ENCODE measurements around the gene PARD3. TPM values are rescaled to one million over a fixed set of nuclear protein-coding genes. Genes with fewer than 3 reads are reported as not detected.

The PARD3 gene
- polyA plus RNA-seq, 3 donors, result 0.51 TPM; not detected in 2

GRCh38 chr10:34076443-34076842, 738.7 kb downstream of the PARD3 start:
- Histone ChIP-seq H2AFZ (ENCODE audit: insufficient read depth, low read depth, low read length, poor library complexity, severe bottlenecking) (no peak overlapping the region), H3K79me2 (ENCODE audit: insufficient read depth, low read length) (no peaks in the 10 kb centered on the region), H3K4me2 (replicated peaks; ENCODE audit: extremely low read depth, low read length, poor library complexity, severe bottlenecking) (no peak overlapping the region), H3K27me3 (ENCODE audit: control insufficient read depth in 2 of 2, insufficient read depth in 2 of 2, low read length in 2 of 2) (no peaks in the 10 kb centered on the region), H3K4me3 (replicated peaks in 1 of 3; ENCODE audit: low read depth in 2 of 3, low read length in 3 of 3) (no peak overlapping the region), H3K27ac (ENCODE audit: low read depth in 1 of 2, low read length in 2 of 2) (no peak overlapping the region), H3K9me3 (replicated peaks in 1 of 2; ENCODE audit: control insufficient read depth in 1 of 2, insufficient read depth in 1 of 2, low read length in 2 of 2) (peaks cover 0 to 7% of the 10 kb centered on the region in 2 donors), H4K20me1 (ENCODE audit: insufficient read depth, low read length) (no peaks in the 10 kb centered on the region), H3K4me1 (ENCODE audit: control insufficient read depth in 1 of 2, insufficient read depth in 2 of 2, low read length in 2 of 2) (no peaks in the 10 kb centered on the region), H3K9ac (ENCODE audit: insufficient read depth, low read length, poor library complexity, severe bottlenecking) (no peak overlapping the region), H3K36me3 (replicated peaks in 1 of 2; ENCODE audit: control insufficient read depth in 1 of 2, insufficient read depth in 2 of 2, low read length in 2 of 2) (no peaks in the 10 kb centered on the region)
- Mint-ChIP-seq H3K4me3 (no peak overlapping the region), H3K36me3 (no peaks in the 10 kb centered on the region), H3K27ac (no peak overlapping the region), H3K9me3 (peaks cover 0 to 18% (median 11%) of the 10 kb centered on the region in 7 donors), H3K27me3 (ENCODE audit: low read depth in 3 of 3) (peaks cover 0 to 4% (median 1%) of the 10 kb centered on the region in 3 donors), H3K4me1 (no peaks in the 10 kb centered on the region)
- intact Hi-C loops (cut with micrococcal nuclease), result no loop called here
- TF ChIP-seq CTCF (IDR thresholded peaks at IDR 0.05), result no peak
- DNase-seq, result no peak

GRCh38 chr10:34075254-34075926, 739.7 kb downstream of the PARD3 start:
- no peak overlapping the region for H3K4me3 ChIP-seq (replicated peaks in 1 of 3; ENCODE audit: low read depth in 2 of 3, low read length in 3 of 3)
- no peaks in the 10 kb centered on the region for H3K4me1 ChIP-seq (ENCODE audit: control insufficient read depth in 1 of 2, insufficient read depth in 2 of 2, low read length in 2 of 2)
- intact Hi-C loops (cut with micrococcal nuclease), result no loop called here
- no peak overlapping the region for H2AFZ ChIP-seq (ENCODE audit: insufficient read depth, low read depth, low read length, poor library complexity, severe bottlenecking)
- no peaks in the 10 kb centered on the region for H3K36me3 Mint-ChIP-seq
- peaks cover 0 to 19% (median 12%) of the 10 kb centered on the region in 7 donors for H3K9me3 Mint-ChIP-seq
- no peak overlapping the region for H3K4me2 ChIP-seq (replicated peaks; ENCODE audit: extremely low read depth, low read length, poor library complexity, severe bottlenecking)
- DNase-seq, result no peak
- H3K9ac ChIP-seq (ENCODE audit: insufficient read depth, low read length, poor library complexity, severe bottlenecking), result no peak overlapping the region
- peaks cover 0 to 7% of the 10 kb centered on the region in 2 donors for H3K9me3 ChIP-seq (replicated peaks in 1 of 2; ENCODE audit: control insufficient read depth in 1 of 2, insufficient read depth in 1 of 2, low read length in 2 of 2)
- peaks cover 0 to 4% (median 3%) of the 10 kb centered on the region in 3 donors for H3K27me3 Mint-ChIP-seq (ENCODE audit: low read depth in 3 of 3)
- 87% methylated on average over 3 of the region's 6 CpGs for WGBS (ENCODE audit: insufficient coverage)
- H4K20me1 ChIP-seq (ENCODE audit: insufficient read depth, low read length), result no peaks in the 10 kb centered on the region
- no peaks in the 10 kb centered on the region for H3K79me2 ChIP-seq (ENCODE audit: insufficient read depth, low read length)
- H3K27me3 ChIP-seq (ENCODE audit: control insufficient read depth in 2 of 2, insufficient read depth in 2 of 2, low read length in 2 of 2), result no peaks in the 10 kb centered on the region
- no peak overlapping the region for H3K27ac Mint-ChIP-seq
- H3K36me3 ChIP-seq (replicated peaks in 1 of 2; ENCODE audit: control insufficient read depth in 1 of 2, insufficient read depth in 2 of 2, low read length in 2 of 2), result no peaks in the 10 kb centered on the region
- H3K4me3 Mint-ChIP-seq, result no peak overlapping the region
- no peak overlapping the region for H3K27ac ChIP-seq (ENCODE audit: low read depth in 1 of 2, low read length in 2 of 2)
- no peak for TF ChIP-seq CTCF (IDR thresholded peaks at IDR 0.05)
- no peaks in the 10 kb centered on the region for H3K4me1 Mint-ChIP-seq

All from CD14-positive monocyte (primary cell).